ENCODE measurements around the gene COX19. TPM values are rescaled to one million over a fixed set of nuclear protein-coding genes. Genes with fewer than 3 reads are reported as not detected.

Gene COX19
- total RNA-seq, 1 experiment from 2014 or later = 14.0 TPM

GRCh38 chr7:1008733-1009363 lies 33.5 kb upstream of the COX19 start:
- TF ChIP-seq FOSL1 (IDR thresholded peaks at IDR 0.05; ENCODE audit: low read depth) = no peak
- no peaks in the 10 kb centered on the region for H3K9me2 ChIP-seq (ENCODE audit: insufficient read depth)
- intact Hi-C loops (cut with micrococcal nuclease) = no loop called here

DNA sequence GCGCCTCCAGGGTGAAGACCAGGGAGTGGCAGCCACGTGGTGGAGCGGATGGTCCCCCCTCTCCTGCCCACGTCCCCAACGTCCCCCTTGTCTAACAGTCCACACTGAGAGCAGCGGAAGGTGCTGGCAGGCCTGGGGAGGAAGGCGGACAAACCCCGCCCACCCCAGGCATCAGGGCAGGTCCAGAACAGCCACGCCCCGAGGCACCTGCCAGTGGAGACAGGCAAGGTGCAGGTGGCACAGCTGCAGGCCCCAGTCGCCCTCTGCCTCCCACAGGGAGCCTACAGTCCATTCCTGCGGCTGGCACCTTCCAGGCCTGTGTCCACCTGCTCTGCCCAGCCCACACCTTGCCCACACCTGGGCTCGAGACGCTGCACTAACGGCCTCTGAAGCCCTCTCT lies 32.6 kb upstream of the COX19 start:
- Histone ChIP-seq H4K20me1 (ENCODE audit: insufficient read depth) (no peaks in the 10 kb centered on the region), H3K27ac (ENCODE audit: low read depth, low read length) (no peak overlapping the region), H3K4me1 (ENCODE audit: control insufficient read depth in 1 of 2, insufficient read depth in 2 of 2, low read length in 2 of 2) (no peaks in the 10 kb centered on the region), H3K79me2 (ENCODE audit: insufficient read depth, low read length) (no peaks in the 10 kb centered on the region), H3K9me3 (ENCODE audit: control insufficient read depth in 1 of 2, insufficient read depth in 1 of 2, low read depth in 1 of 2, low read length in 2 of 2) (no peaks in the 10 kb centered on the region), H3K36me3 (ENCODE audit: control insufficient read depth in 1 of 2, insufficient read depth in 2 of 2, low read length in 2 of 2) (no peaks in the 10 kb centered on the region), H3K27me3 (ENCODE audit: insufficient read depth, low read length) (no peaks in the 10 kb centered on the region), H3K9me2 (ENCODE audit: insufficient read depth) (no peaks in the 10 kb centered on the region), H2AFZ (ENCODE audit: low read depth, low read length, poor library complexity, severe bottlenecking) (no peak overlapping the region), H3K4me2 (ENCODE audit: low read length) (no peak overlapping the region), H3K9ac (ENCODE audit: low read length) (no peak overlapping the region), H3K4me3 (replicated peaks in 1 of 2; ENCODE audit: low read depth in 1 of 2, low read length in 2 of 2) (no peak overlapping the region)
- intact Hi-C loops (cut with micrococcal nuclease) = no loop called here
- POLR2A ChIA-PET = no interaction called here
- BruUV-seq (replicated peaks) = no TSS peak
- RAD21 ChIA-PET (ENCODE audit: low non-redundant PET in 1 of 2, low total read pairs in 2 of 2, uncharacterized antibody in 2 of 2, unreplicated experiment in 2 of 2) = no interaction called here
- no peak; the same call in 1 of the 2 replicates for ATAC-seq
- CTCF ChIA-PET = no interaction called here
- DNase-seq (ENCODE audit: low read depth, low spot score) = no peak
- no peak for TF ChIP-seq EZH2phosphoT487 (IDR thresholded peaks at IDR 0.05; ENCODE audit: borderline replicate concordance)
- TF ChIP-seq RAD21 (IDR thresholded peaks at IDR 0.05; ENCODE audit: low read depth) = no peak
- TF ChIP-seq SRF (IDR thresholded peaks at IDR 0.05; ENCODE audit: low read depth) = no peak
- no peak for TF ChIP-seq REST (IDR thresholded peaks at IDR 0.05; ENCODE audit: low read depth)
- no peak for TF ChIP-seq ZFX (IDR thresholded peaks at IDR 0.05)
- no peak for TF ChIP-seq ZBTB33 (IDR thresholded peaks at IDR 0.05; ENCODE audit: extremely low read depth, insufficient replicate concordance, low read length)
- no peak for TF ChIP-seq SIN3A (IDR thresholded peaks at IDR 0.05; ENCODE audit: low read depth)
- no peak for TF ChIP-seq TCF7L2 (IDR thresholded peaks at IDR 0.05; ENCODE audit: borderline replicate concordance, extremely low read depth, insufficient read depth, insufficient read length)
- no peak for TF ChIP-seq POLR2AphosphoS5 (IDR thresholded peaks at IDR 0.05; ENCODE audit: low read depth, low read length)
- no peak for TF ChIP-seq ZNF274 (IDR thresholded peaks at IDR 0.05; ENCODE audit: low read depth, low read length)
- no peak for TF ChIP-seq FOSL1 (IDR thresholded peaks at IDR 0.05; ENCODE audit: low read depth)
- no peak for TF ChIP-seq MAX (IDR thresholded peaks at IDR 0.05)
- TF ChIP-seq POLR2A (IDR thresholded peaks at IDR 0.05; ENCODE audit: borderline replicate concordance, extremely low read depth, insufficient read depth, insufficient read length) = no peak

More at GRCh38 chr7:1008733-1009363, 33.5 kb upstream of the COX19 start:
- H4K20me1 ChIP-seq (ENCODE audit: insufficient read depth) = no peaks in the 10 kb centered on the region
- no peak overlapping the region for H3K9ac ChIP-seq (ENCODE audit: low read length)
- RAD21 ChIA-PET (ENCODE audit: low non-redundant PET in 1 of 2, low total read pairs in 2 of 2, uncharacterized antibody in 2 of 2, unreplicated experiment in 2 of 2) = no interaction called here
- H3K27ac ChIP-seq (ENCODE audit: low read depth, low read length) = no peak overlapping the region; the same call in 1 of the 2 replicates
- no peaks in the 10 kb centered on the region for H3K79me2 ChIP-seq (ENCODE audit: insufficient read depth, low read length)
- CTCF ChIA-PET = no interaction called here
- POLR2A ChIA-PET = no interaction called here
- no peak for ATAC-seq
- BruUV-seq (replicated peaks) = no TSS peak
- H3K4me3 ChIP-seq (replicated peaks in 1 of 2; ENCODE audit: low read depth in 1 of 2, low read length in 2 of 2) = no peak overlapping the region
- H3K4me2 ChIP-seq (ENCODE audit: low read length) = no peak overlapping the region
- no peak for DNase-seq (ENCODE audit: low read depth, low spot score)
- no peaks in the 10 kb centered on the region for H3K27me3 ChIP-seq (ENCODE audit: insufficient read depth, low read length)
- no peaks in the 10 kb centered on the region for H3K36me3 ChIP-seq (ENCODE audit: control insufficient read depth in 1 of 2, insufficient read depth in 2 of 2, low read length in 2 of 2)
- no peaks in the 10 kb centered on the region for H3K9me3 ChIP-seq (ENCODE audit: control insufficient read depth in 1 of 2, insufficient read depth in 1 of 2, low read depth in 1 of 2, low read length in 2 of 2)
- no peaks in the 10 kb centered on the region for H3K4me1 ChIP-seq (ENCODE audit: control insufficient read depth in 1 of 2, insufficient read depth in 2 of 2, low read length in 2 of 2)
- H2AFZ ChIP-seq (ENCODE audit: low read depth, low read length, poor library complexity, severe bottlenecking) = no peak overlapping the region

Data from HCT116 (cell line).